B cell (primary cell): ENCODE results near the gene FHIT. TPM values are rescaled to one million over a fixed set of nuclear protein-coding genes. Genes with fewer than 3 reads are reported as not detected.
"Not testable (repeated sequence)": the region's sequence is repeated elsewhere in the genome, so short reads cannot be mapped to it uniquely, and the experiment has no call there.

ENCODE experiments used
- ATAC-seq: fragments of 200-7000 bp; cut with Tn5 transposase; one replicate; pipeline ENCODE4 v1.10.0; 2021; ENCODE audit warnings: low read depth, mild to moderate bottlenecking, moderate number of reproducible peaks, moderate library complexity
- CTCF ChIA-PET: fragments of 350-600 bp; sonication (Branson Sonifier 250); formaldehyde crosslinking; loops from one replicate; lab custom pipeline; 2021; ENCODE audit warnings: antibody characterized with exemption, inconsistent platforms; lab: Charles Lee
- POLR2A ChIA-PET: fragments of 350-600 bp; sonication (Branson Sonifier 250); formaldehyde crosslinking; loops from one replicate; lab custom pipeline; 2021; ENCODE audit warnings: antibody characterized with exemption; lab: Charles Lee
- DNase-seq: peaks from one replicate; pipeline ENCODE4 v3.0.0; 2013
- H2AFZ ChIP-seq: 2 replicates; pipeline ENCODE4 v1.6.1; 2012; ENCODE audit warnings: mild to moderate bottlenecking, low read depth, low read length; ENCODE audit not compliant: insufficient read depth, poor library complexity, severe bottlenecking
- H3K27ac ChIP-seq, 2 donors: 1 replicate in 1 of 2; 2 replicates in 1 of 2; pipeline ENCODE4 v1.5.1; 2012 to 2013; ENCODE audit warnings: low read length in 2 of 2, mild to moderate bottlenecking in 2 of 2, moderate library complexity in 1 of 2
- H3K27me3 ChIP-seq, 4 experiments: fragments of 200-600 bp in 1 of 4; sonication (generic) in 1 of 4; replicated peaks in 1 of 4; 1 replicate in 2 of 4; 2 replicates in 2 of 4; pipeline versions ENCODE4 v1.6.1 to v1.7.0; 2013 to 2016; ENCODE audit warnings: low read length in 3 of 4, mild to moderate bottlenecking in 2 of 4, mixed read lengths in 1 of 4, moderate library complexity in 1 of 4; ENCODE audit not compliant: insufficient read depth in 4 of 4, control insufficient read depth in 3 of 4; ENCODE audit errors: control extremely low read depth in 1 of 4
- H3K36me3 ChIP-seq, 2 experiments: replicated peaks in 1 of 2; 1 replicate in 1 of 2; 2 replicates in 1 of 2; pipeline versions ENCODE4 v1.6.1 to v1.7.1; 2013; ENCODE audit warnings: low read length in 1 of 2; ENCODE audit not compliant: insufficient read depth in 2 of 2, control insufficient read depth in 1 of 2; ENCODE audit errors: control extremely low read depth in 1 of 2, extremely low read depth in 1 of 2
- H3K4me1 ChIP-seq, 2 donors: fragments of 200-600 bp in 1 of 2; sonication (generic) in 1 of 2; 1 replicate in 1 of 2; 2 replicates in 1 of 2; pipeline versions ENCODE4 v1.5.1 to v1.6.1; 2013 to 2017; ENCODE audit warnings: low read length in 2 of 2; ENCODE audit not compliant: control insufficient read depth in 2 of 2, insufficient read depth in 2 of 2
- H3K4me2 ChIP-seq: replicated peaks from 2 replicates; pipeline ENCODE3; 2012; ENCODE audit warnings: mild to moderate bottlenecking, low read depth, low read length; ENCODE audit not compliant: poor library complexity, severe bottlenecking
- H3K4me3 ChIP-seq, 5 experiments: fragments of 200-600 bp in 1 of 5; sonication (generic) in 1 of 5; 1 replicate in 3 of 5; 2 replicates in 2 of 5; pipeline versions ENCODE4 v1.5.1 to v1.7.0; 2011 to 2016; ENCODE audit warnings: low read length in 4 of 5, mild to moderate bottlenecking in 4 of 5, low read depth in 2 of 5, control low read depth in 1 of 5, moderate library complexity in 1 of 5; ENCODE audit not compliant: insufficient read depth in 1 of 5; ENCODE audit errors: control extremely low read depth in 1 of 5, extremely low read depth in 1 of 5
- H3K79me2 ChIP-seq: fragments of 200-600 bp; sonication (generic); one replicate; pipeline ENCODE4 v1.6.0; 2016; ENCODE audit warnings: low read length; ENCODE audit not compliant: control insufficient read depth, insufficient read depth
- H3K9ac ChIP-seq: fragments of 200-600 bp; sonication (generic); 2 replicates; pipeline ENCODE4 v1.6.1; 2017; ENCODE audit warnings: mild to moderate bottlenecking, low read length, moderate library complexity
- H3K9me3 ChIP-seq, 3 donors: one replicate each; pipeline versions ENCODE4 v1.6.1 to v1.7.1; 2013; ENCODE audit warnings: low read length in 2 of 3; ENCODE audit not compliant: control insufficient read depth in 2 of 3, insufficient read depth in 1 of 3; ENCODE audit errors: control extremely low read depth in 1 of 3
- H4K20me1 ChIP-seq: 2 replicates; pipeline ENCODE4 v1.6.0; 2012; ENCODE audit warnings: mild to moderate bottlenecking, low read length; ENCODE audit not compliant: insufficient read depth, control insufficient read depth, poor library complexity, severe bottlenecking
- H3K27ac Mint-ChIP-seq: one replicate; pipeline ENCODE4 v1.8.0; 2021; ENCODE audit warnings: mixed read lengths
- H3K27me3 Mint-ChIP-seq: one replicate; pipeline ENCODE4 v1.8.0; 2021; ENCODE audit warnings: mixed read lengths
- H3K4me1 Mint-ChIP-seq: one replicate; pipeline ENCODE4 v1.8.0; 2021; ENCODE audit warnings: mixed read lengths
- H3K4me3 Mint-ChIP-seq: one replicate; pipeline ENCODE4 v1.8.0; 2021; ENCODE audit warnings: mixed read lengths
- H3K9me3 Mint-ChIP-seq: one replicate; pipeline ENCODE4 v1.8.0; 2022; ENCODE audit warnings: mixed read lengths; ENCODE audit not compliant: insufficient read depth
- CTCF ChIP-seq: fragments of 200-600 bp; IDR thresholded peaks from one replicate; pipeline ENCODE4 v1.8.0; 2022; ENCODE audit warnings: antibody characterized with exemption, mild to moderate bottlenecking
- EZH2 ChIP-seq: IDR thresholded peaks from 2 replicates; pipeline ENCODE4 v1.6.1; 2012; ENCODE audit warnings: borderline replicate concordance, low read depth, mild to moderate bottlenecking, moderate library complexity, low read length; ENCODE audit not compliant: insufficient read depth, poor library complexity, severe bottlenecking
- WGBS: methylation state at CpG from one replicate; pipeline ENCODE4 v1.1.5; 2013; ENCODE audit warnings: missing lambda C conversion rate; ENCODE audit not compliant: insufficient coverage; 5-methylcytosine and 5-hydroxymethylcytosine counted together
- intact Hi-C: fragments of 100-400 bp; cut with micrococcal nuclease; formaldehyde crosslinking; loops from one replicate; pipeline ENCODE4 v1.10.0; 2022
- polyA plus RNA-seq: library from polyadenylated mRNA; depleted of rRNA; stranded (reverse); fragments of >200 nt; gene quantifications from 2 replicates; pipeline ENCODE4 v1.2.3, GENCODE V29; 2012
- total RNA-seq, 2 donors: library from RNA; stranded (reverse); fragments of 120-200 nt in 1 of 2; gene quantifications; 1 replicate in 1 of 2; 2 replicates in 1 of 2; pipeline versions ENCODE4 v1.2.3 to v1.2.4, GENCODE V29; 2013 to 2022

FHIT gene
- total and polyA plus RNA-seq, 2 donors (not counting 1 experiment from before 2014, with no cell fraction given) = 1.7 to 7.8 TPM

GRCh38 chr3:59936472-59936871 lies 1314.8 kb downstream of the FHIT start:
- WGBS = no CpG with 5 or more reads among the region's 3 CpGs
- Histone ChIP-seq H3K4me2 (no peak overlapping the region), H3K4me1 (peaks cover 12 to 18% of the 10 kb centered on the region in 2 donors), H3K4me3 (no peak overlapping the region), H3K9ac (no peak overlapping the region), H3K79me2 (no peaks in the 10 kb centered on the region), H4K20me1 (no peaks in the 10 kb centered on the region), H3K27ac (no peak overlapping the region), H2AFZ (no peak overlapping the region), H3K9me3 (peaks cover 0 to 2% (median 0%) of the 10 kb centered on the region in 3 donors), H3K27me3 (no peaks in the 10 kb centered on the region), H3K36me3 (no peaks in the 10 kb centered on the region)
- ATAC-seq (no peak), DNase-seq (no peak)
- Mint-ChIP-seq H3K4me1 (peaks cover 17% of the 10 kb centered on the region), H3K9me3 (no peaks in the 10 kb centered on the region), H3K27me3 (no peaks in the 10 kb centered on the region), H3K4me3 (no peak overlapping the region), H3K27ac (no peak overlapping the region)
- CTCF ChIA-PET = no interaction called here
- TF ChIP-seq EZH2 (no peak), CTCF (no peak)
- POLR2A ChIA-PET = no interaction called here
- intact Hi-C loops = no loop called here

GRCh38 chr3:59935025-59935424 lies 1316.2 kb downstream of the FHIT start:
- POLR2A ChIA-PET = no interaction called here
- Histone ChIP-seq H3K27me3 (no peaks in the 10 kb centered on the region), H3K9me3 (peaks cover 0 to 2% (median 0%) of the 10 kb centered on the region in 3 donors), H3K79me2 (no peaks in the 10 kb centered on the region), H3K36me3 (no peaks in the 10 kb centered on the region), H3K9ac (no peak overlapping the region), H2AFZ (no peak overlapping the region), H3K4me1 (peaks cover 0 to 4% of the 10 kb centered on the region in 2 donors), H3K4me3 (no peak overlapping the region), H3K27ac (no peak overlapping the region), H4K20me1 (no peaks in the 10 kb centered on the region), H3K4me2 (no peak overlapping the region)
- CTCF ChIA-PET = interaction anchor here (0.6 kb wide), 1 partner anchor 160 kb away, joined by 3 read pairs; no protein-coding TSS in a partner anchor
- TF ChIP-seq EZH2 (no peak), CTCF (no peak)
- H3K27me3 Mint-ChIP-seq = no peaks in the 10 kb centered on the region
- no peak for ATAC-seq
- H3K4me1 Mint-ChIP-seq = peaks cover 4% of the 10 kb centered on the region
- no peak for DNase-seq
- WGBS = 60% methylated on average over 1 of the region's 1 CpG
- H3K27ac Mint-ChIP-seq = no peak overlapping the region
- no peaks in the 10 kb centered on the region for H3K9me3 Mint-ChIP-seq
- intact Hi-C loops = no loop called here
- no peak overlapping the region for H3K4me3 Mint-ChIP-seq

GRCh38 chr3:59934560-59934959 lies 1316.7 kb downstream of the FHIT start:
- ATAC-seq, H3K27me3 ChIP-seq, H3K27me3 Mint-ChIP-seq, H3K79me2 ChIP-seq, H3K9me3 ChIP-seq, H2AFZ ChIP-seq, H3K9ac ChIP-seq, H3K4me1 Mint-ChIP-seq, CTCF ChIA-PET, H3K27ac ChIP-seq, H3K4me2 ChIP-seq, H3K4me3 ChIP-seq, intact Hi-C loops, H3K9me3 Mint-ChIP-seq, H3K27ac Mint-ChIP-seq, H3K4me3 Mint-ChIP-seq, H4K20me1 ChIP-seq, H3K36me3 ChIP-seq, DNase-seq, POLR2A ChIA-PET, H3K4me1 ChIP-seq: not testable (repeated sequence)
- no CpG with 5 or more reads among the region's 2 CpGs for WGBS
